ENCODE measurements around the gene TBC1D5.

DNA sequence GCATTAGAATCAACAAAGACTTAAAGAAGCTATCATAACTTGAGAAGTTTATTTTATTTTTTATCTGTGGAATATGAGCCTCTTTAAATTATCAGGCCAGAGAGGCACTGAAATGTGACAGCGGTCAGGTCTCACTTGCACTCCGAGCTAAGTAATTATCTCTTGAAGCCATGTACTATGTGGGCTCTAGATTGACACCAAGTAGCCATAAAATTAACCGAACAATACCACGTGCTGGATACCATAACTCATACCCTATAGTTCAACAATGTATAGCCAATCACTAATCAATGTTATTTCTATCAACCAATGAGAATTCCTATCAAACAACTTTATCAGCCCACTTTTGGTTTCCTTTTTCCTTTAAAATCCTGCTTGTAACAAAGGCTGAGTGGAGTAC, 299.3 kb downstream of the TBC1D5 start:
- TF ChIP-seq, protein P1, sequence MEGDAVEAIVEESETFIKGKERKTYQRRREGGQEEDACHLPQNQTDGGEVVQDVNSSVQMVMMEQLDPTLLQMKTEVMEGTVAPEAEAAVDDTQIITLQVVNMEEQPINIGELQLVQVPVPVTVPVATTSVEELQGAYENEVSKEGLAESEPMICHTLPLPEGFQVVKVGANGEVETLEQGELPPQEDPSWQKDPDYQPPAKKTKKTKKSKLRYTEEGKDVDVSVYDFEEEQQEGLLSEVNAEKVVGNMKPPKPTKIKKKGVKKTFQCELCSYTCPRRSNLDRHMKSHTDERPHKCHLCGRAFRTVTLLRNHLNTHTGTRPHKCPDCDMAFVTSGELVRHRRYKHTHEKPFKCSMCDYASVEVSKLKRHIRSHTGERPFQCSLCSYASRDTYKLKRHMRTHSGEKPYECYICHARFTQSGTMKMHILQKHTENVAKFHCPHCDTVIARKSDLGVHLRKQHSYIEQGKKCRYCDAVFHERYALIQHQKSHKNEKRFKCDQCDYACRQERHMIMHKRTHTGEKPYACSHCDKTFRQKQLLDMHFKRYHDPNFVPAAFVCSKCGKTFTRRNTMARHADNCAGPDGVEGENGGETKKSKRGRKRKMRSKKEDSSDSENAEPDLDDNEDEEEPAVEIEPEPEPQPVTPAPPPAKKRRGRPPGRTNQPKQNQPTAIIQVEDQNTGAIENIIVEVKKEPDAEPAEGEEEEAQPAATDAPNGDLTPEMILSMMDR (IDR thresholded peaks at IDR 0.05) = no peak
- TF ChIP-seq EZH2 (IDR thresholded peaks at IDR 0.05) = no peak
- TF ChIP-seq EZH2phosphoT487 (IDR thresholded peaks at IDR 0.05) = no peak

All from neural progenitor cell (in vitro differentiated cells).